ENCODE results near the gene KLHDC2. TPM values are rescaled to one million over a fixed set of nuclear protein-coding genes. Genes with fewer than 3 reads are reported as not detected.

The KLHDC2 gene
- total RNA-seq, 2 donors from 2014 or later = 78.4 to 83.2 TPM

DNA sequence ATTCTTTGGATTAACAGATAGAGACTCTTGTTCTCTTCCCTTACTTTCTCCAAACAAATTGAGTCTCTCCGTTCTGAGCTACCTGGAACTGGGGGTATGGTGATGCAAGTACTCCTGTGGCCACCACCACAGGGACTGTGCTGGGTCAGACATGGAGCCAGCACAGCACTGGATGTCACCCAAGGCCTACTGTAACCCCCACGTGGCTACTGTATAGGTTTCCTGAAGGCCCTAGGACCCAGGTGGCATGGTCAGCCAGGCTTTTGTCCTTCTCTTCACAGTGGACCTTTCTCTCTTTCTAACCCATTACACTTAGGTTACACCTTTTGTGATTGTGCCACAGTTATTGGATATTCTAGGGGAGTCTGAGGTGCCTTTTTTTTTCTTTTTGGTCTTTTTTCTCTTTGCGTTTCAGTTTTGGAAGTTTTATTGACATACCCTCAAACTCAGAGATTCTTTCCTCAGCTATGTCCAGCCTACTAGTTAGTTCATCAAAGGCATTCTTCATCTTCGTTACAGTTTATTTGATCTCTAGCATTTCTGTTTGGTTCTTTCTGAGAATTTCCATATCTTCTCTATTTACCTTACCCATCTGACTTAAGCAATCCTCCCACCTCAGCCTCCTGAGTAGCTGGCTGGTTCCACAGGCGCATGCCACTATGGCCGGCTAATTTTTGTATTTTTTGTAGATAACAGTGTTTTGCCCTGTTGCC is 6.0 kb upstream of the KLHDC2 start:
- no peak for TF ChIP-seq POLR2A (IDR thresholded peaks at IDR 0.05)
- TF ChIP-seq, protein P1, sequence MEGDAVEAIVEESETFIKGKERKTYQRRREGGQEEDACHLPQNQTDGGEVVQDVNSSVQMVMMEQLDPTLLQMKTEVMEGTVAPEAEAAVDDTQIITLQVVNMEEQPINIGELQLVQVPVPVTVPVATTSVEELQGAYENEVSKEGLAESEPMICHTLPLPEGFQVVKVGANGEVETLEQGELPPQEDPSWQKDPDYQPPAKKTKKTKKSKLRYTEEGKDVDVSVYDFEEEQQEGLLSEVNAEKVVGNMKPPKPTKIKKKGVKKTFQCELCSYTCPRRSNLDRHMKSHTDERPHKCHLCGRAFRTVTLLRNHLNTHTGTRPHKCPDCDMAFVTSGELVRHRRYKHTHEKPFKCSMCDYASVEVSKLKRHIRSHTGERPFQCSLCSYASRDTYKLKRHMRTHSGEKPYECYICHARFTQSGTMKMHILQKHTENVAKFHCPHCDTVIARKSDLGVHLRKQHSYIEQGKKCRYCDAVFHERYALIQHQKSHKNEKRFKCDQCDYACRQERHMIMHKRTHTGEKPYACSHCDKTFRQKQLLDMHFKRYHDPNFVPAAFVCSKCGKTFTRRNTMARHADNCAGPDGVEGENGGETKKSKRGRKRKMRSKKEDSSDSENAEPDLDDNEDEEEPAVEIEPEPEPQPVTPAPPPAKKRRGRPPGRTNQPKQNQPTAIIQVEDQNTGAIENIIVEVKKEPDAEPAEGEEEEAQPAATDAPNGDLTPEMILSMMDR (IDR thresholded peaks at IDR 0.05) = no peak
- TF ChIP-seq POLR2AphosphoS5 (IDR thresholded peaks at IDR 0.05) = no peak
- DNase-seq (ENCODE audit: low spot score) = no peak
- H3K9me3 ChIP-seq = no peaks in the 10 kb centered on the region
- H3K27ac ChIP-seq = no peak overlapping the region
- no peaks in the 10 kb centered on the region for H3K4me1 ChIP-seq (replicated peaks)
- H3K36me3 ChIP-seq = no peaks in the 10 kb centered on the region
- no peak overlapping the region for H3K4me3 ChIP-seq
- WGBS = 86% methylated on average over 6 of the region's 6 CpGs
- intact Hi-C loops (cut with DNase I) = no loop called here
- H3K27me3 ChIP-seq (replicated peaks; ENCODE audit: insufficient read depth) = no peaks in the 10 kb centered on the region

GRCh38 chr14:49766839-49767238 is 1.1 kb upstream of the KLHDC2 start:
- Histone ChIP-seq H3K4me3 (peak overlapping the region; percentile 96 to 98), H3K27ac (peak overlapping the region; percentile 91 to 97), H3K27me3 (replicated peaks; ENCODE audit: insufficient read depth) (no peaks in the 10 kb centered on the region), H3K4me1 (replicated peaks) (no peaks in the 10 kb centered on the region), H3K36me3 (no peaks in the 10 kb centered on the region), H3K9me3 (no peaks in the 10 kb centered on the region)
- DNase-seq (ENCODE audit: low spot score) = no peak
- 61% methylated on average over 10 of the region's 10 CpGs for WGBS
- intact Hi-C loops (cut with DNase I) = loop anchor here (2.0 to 5.0 kb wide), 2 partner anchors 75 to 132 kb away; partner anchors contain the start of genes DNAAF2 and KLHDC1
- no peak for TF ChIP-seq POLR2A (IDR thresholded peaks at IDR 0.05)
- TF ChIP-seq POLR2AphosphoS5 (IDR thresholded peaks at IDR 0.05) = no peak
- TF ChIP-seq, protein P1 (IDR thresholded peaks at IDR 0.05) = no peak

- Histone ChIP-seq H3K27me3 (replicated peaks; ENCODE audit: insufficient read depth) (no peaks in the 10 kb centered on the region), H3K4me1 (replicated peaks) (no peaks in the 10 kb centered on the region), H3K4me3 (peak overlapping the region; percentile 96 to 98), H3K9me3 (no peaks in the 10 kb centered on the region), H3K27ac (peak overlapping the region; percentile 91 to 97), H3K36me3 (no peaks in the 10 kb centered on the region)
- TF ChIP-seq POLR2AphosphoS5 (IDR thresholded peaks at IDR 0.05) = no peak
- TF ChIP-seq POLR2A (IDR thresholded peaks at IDR 0.05) = no peak
- TF ChIP-seq, protein P1 (IDR thresholded peaks at IDR 0.05) = no peak
- intact Hi-C loops (cut with DNase I) = loop anchor here (2.0 to 5.0 kb wide), 2 partner anchors 75 to 132 kb away; partner anchors contain the start of genes DNAAF2 and KLHDC1
- no peak for DNase-seq (ENCODE audit: low spot score)
- WGBS = 0% methylated on average over 9 of the region's 9 CpGs
Measured at GRCh38 chr14:49767270-49767570, 733 bp upstream of the KLHDC2 start.

DNA sequence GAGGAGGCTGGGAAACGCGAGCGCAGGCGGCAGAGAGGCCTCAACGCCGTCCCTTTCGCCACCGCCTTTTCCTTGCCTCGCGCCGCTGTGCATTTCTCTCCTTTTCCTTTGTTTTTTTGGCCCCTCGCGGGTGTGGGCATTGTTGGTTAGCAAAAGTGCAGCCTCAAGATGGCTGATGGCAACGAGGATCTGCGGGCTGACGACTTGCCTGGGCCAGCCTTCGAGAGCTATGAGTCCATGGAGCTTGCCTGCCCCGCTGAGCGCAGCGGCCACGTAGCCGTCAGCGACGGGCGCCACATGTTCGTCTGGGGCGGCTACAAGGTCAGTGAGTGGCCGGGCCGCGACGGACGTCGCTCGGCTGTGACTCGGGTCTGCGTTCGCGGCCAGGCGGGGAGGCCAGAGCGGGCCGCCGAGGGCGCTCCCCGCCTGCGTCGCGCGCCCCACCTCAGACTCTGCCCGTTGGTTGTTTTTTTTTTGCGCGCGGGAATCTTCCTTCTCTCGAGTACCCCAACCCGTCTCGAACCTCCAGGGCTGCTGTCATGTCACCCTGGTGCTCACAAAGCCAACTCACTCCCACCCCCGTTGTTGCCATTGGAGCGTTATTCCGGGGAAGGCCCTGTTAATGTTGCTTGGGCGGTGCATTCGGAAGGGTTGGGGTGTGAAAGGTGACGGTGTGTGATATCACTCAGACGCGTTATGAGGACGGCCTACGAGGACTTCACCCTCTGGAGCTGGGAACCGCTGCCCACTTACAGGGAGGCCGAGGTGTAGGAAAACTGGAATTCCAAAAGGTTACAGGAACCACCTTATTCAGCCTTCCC is 558 bp downstream of the KLHDC2 start:
- peak overlapping the region; percentile 91 to 97 for H3K27ac ChIP-seq
- intact Hi-C loops (cut with DNase I) = loop anchor here (5.0 kb wide), 1 partner anchor 76 kb away; the partner anchor contains the start of gene KLHDC1
- H3K9me3 ChIP-seq = no peaks in the 10 kb centered on the region
- H3K4me3 ChIP-seq = peak overlapping the region; percentile 96 to 98
- peak; percentile 48 for DNase-seq (ENCODE audit: low spot score)
- no peaks in the 10 kb centered on the region for H3K27me3 ChIP-seq (replicated peaks; ENCODE audit: insufficient read depth)
- under 1% methylated on average over 66 of the region's 67 CpGs for WGBS
- no peaks in the 10 kb centered on the region for H3K4me1 ChIP-seq (replicated peaks)
- TF ChIP-seq, protein P1 (IDR thresholded peaks at IDR 0.05) = no peak
- peak; percentile 25 for TF ChIP-seq POLR2A (IDR thresholded peaks at IDR 0.05)
- H3K36me3 ChIP-seq = no peaks in the 10 kb centered on the region

Measured in prostate gland (tissue), 2 donors.